Astrocyte (in vitro differentiated cells and primary cell): ENCODE data around the gene LRMDA. TPM values are rescaled to one million over a fixed set of nuclear protein-coding genes. Genes with fewer than 3 reads are reported as not detected.

Source experiments
- DNase-seq: peaks from one replicate; pipeline ENCODE4 v3.0.0-alpha.2; 2010; ENCODE audit warnings: low read depth
- FAIRE-seq: peaks from 2 replicates; lab custom pipeline; 2011; peaks lifted over from hg19 to GRCh38; lab: Jason Lieb, UNC
- H2AFZ ChIP-seq: 2 replicates; pipeline ENCODE4 v1.6.0; 2012; ENCODE audit warnings: low read depth, low read length, inconsistent platforms
- H3K27ac ChIP-seq: 2 replicates; pipeline ENCODE4 v1.5.1; 2011; ENCODE audit warnings: low read depth, low read length, inconsistent platforms
- H3K27me3 ChIP-seq: 2 replicates; pipeline ENCODE4 v1.6.0; 2011; ENCODE audit warnings: low read length, inconsistent platforms; ENCODE audit not compliant: insufficient read depth
- H3K36me3 ChIP-seq: 2 replicates; pipeline ENCODE4 v1.5.1; 2011; ENCODE audit warnings: low read length, inconsistent platforms; ENCODE audit not compliant: insufficient read depth
- H3K4me1 ChIP-seq: 2 replicates; pipeline ENCODE4 v1.5.1; 2011; ENCODE audit warnings: low read length, inconsistent platforms; ENCODE audit not compliant: insufficient read depth
- H3K4me2 ChIP-seq: 2 replicates; pipeline ENCODE4 v1.6.0; 2012; ENCODE audit warnings: low read length, inconsistent platforms
- H3K4me3 ChIP-seq: 2 replicates; pipeline ENCODE4 v1.5.1; 2011; ENCODE audit warnings: low read depth, mild to moderate bottlenecking, low read length, inconsistent platforms; ENCODE audit not compliant: insufficient read depth
- H3K79me2 ChIP-seq: 2 replicates; pipeline ENCODE4 v1.6.0; 2012; ENCODE audit warnings: mild to moderate bottlenecking, low read length, inconsistent platforms; ENCODE audit not compliant: insufficient read depth
- H3K9ac ChIP-seq: 2 replicates; pipeline ENCODE4 v1.6.0; 2012; ENCODE audit warnings: mild to moderate bottlenecking, low read length, inconsistent platforms
- H3K9me3 ChIP-seq: 2 replicates; pipeline ENCODE4 v1.5.1; 2012; ENCODE audit warnings: low read depth, mild to moderate bottlenecking, low read length, inconsistent platforms; ENCODE audit not compliant: insufficient read depth
- H4K20me1 ChIP-seq: 2 replicates; pipeline ENCODE4 v1.6.0; 2012; ENCODE audit warnings: low read length, inconsistent platforms; ENCODE audit not compliant: insufficient read depth
- H3K27ac Mint-ChIP-seq: one replicate; pipeline ENCODE4 v1.8.0; 2021; ENCODE audit warnings: mild to moderate bottlenecking, mixed read lengths; ENCODE audit not compliant: unreplicated experiment
- H3K27me3 Mint-ChIP-seq: one replicate; pipeline ENCODE4 v1.8.0; 2021; ENCODE audit warnings: low read depth, mixed read lengths; ENCODE audit not compliant: unreplicated experiment
- H3K36me3 Mint-ChIP-seq: one replicate; pipeline ENCODE4 v1.8.0; 2021; ENCODE audit warnings: low read depth, mixed read lengths; ENCODE audit not compliant: unreplicated experiment
- H3K4me1 Mint-ChIP-seq: one replicate; pipeline ENCODE4 v1.8.0; 2021; ENCODE audit warnings: low read depth, mixed read lengths; ENCODE audit not compliant: unreplicated experiment
- H3K4me3 Mint-ChIP-seq: one replicate; pipeline ENCODE4 v1.8.0; 2021; ENCODE audit warnings: mild to moderate bottlenecking, moderate library complexity, mixed read lengths; ENCODE audit not compliant: unreplicated experiment
- H3K9me3 Mint-ChIP-seq: one replicate; pipeline ENCODE4 v1.8.0; 2021; ENCODE audit warnings: mild to moderate bottlenecking, mixed read lengths; ENCODE audit not compliant: unreplicated experiment
- EZH2 ChIP-seq: IDR thresholded peaks from 2 replicates; pipeline ENCODE4 v1.6.1; 2012; ENCODE audit warnings: mild to moderate bottlenecking, low read length, inconsistent platforms; ENCODE audit not compliant: insufficient read depth
- total RNA-seq: library from RNA; stranded (reverse); gene quantifications from 2 replicates; pipeline ENCODE4 v1.2.1, GENCODE V29; 2021
- TF ChIP-seq, protein P1 (sequence below): IDR thresholded peaks from 2 replicates; pipeline ENCODE4 v1.5.1; 2011; ENCODE audit warnings: low read depth, mild to moderate bottlenecking, inconsistent platforms, low read length, moderate library complexity; ENCODE audit not compliant: insufficient read depth

The LRMDA gene
- total RNA-seq, 1 donor from 2014 or later, result 2.7 TPM

DNA sequence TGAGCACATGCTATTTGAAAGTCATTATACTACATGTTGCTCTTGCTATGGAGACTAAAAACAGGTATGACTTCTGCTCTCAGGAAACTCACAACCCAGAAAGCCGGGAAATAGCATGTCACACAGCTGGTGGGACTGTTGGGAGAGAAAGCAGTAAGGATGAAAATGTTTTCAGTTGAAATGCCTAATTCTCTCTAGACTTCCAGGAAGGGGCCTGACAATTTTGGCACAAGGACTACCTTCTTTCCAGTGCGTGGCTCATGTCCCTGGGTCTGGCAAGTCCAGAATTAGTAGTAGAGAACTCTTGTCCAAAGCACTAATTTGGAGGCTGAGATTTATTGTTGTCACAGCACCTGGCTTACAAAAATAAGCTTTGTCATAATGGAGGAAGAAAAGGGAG, 567.6 kb downstream of the LRMDA start:
- no peak for TF ChIP-seq EZH2
- TF ChIP-seq, protein P1, sequence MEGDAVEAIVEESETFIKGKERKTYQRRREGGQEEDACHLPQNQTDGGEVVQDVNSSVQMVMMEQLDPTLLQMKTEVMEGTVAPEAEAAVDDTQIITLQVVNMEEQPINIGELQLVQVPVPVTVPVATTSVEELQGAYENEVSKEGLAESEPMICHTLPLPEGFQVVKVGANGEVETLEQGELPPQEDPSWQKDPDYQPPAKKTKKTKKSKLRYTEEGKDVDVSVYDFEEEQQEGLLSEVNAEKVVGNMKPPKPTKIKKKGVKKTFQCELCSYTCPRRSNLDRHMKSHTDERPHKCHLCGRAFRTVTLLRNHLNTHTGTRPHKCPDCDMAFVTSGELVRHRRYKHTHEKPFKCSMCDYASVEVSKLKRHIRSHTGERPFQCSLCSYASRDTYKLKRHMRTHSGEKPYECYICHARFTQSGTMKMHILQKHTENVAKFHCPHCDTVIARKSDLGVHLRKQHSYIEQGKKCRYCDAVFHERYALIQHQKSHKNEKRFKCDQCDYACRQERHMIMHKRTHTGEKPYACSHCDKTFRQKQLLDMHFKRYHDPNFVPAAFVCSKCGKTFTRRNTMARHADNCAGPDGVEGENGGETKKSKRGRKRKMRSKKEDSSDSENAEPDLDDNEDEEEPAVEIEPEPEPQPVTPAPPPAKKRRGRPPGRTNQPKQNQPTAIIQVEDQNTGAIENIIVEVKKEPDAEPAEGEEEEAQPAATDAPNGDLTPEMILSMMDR, result no peak
- H3K79me2 ChIP-seq, result no peaks in the 10 kb centered on the region
- H3K27me3 ChIP-seq, result no peaks in the 10 kb centered on the region
- H3K4me3 ChIP-seq, result no peak overlapping the region
- no peak overlapping the region for H2AFZ ChIP-seq
- no peak overlapping the region for H3K27ac Mint-ChIP-seq
- H4K20me1 ChIP-seq, result no peaks in the 10 kb centered on the region
- H3K4me1 ChIP-seq, result no peaks in the 10 kb centered on the region
- DNase-seq, result no peak
- no peaks in the 10 kb centered on the region for H3K36me3 Mint-ChIP-seq
- no peaks in the 10 kb centered on the region for H3K36me3 ChIP-seq
- H3K9me3 Mint-ChIP-seq, result no peaks in the 10 kb centered on the region
- H3K4me3 Mint-ChIP-seq, result no peak overlapping the region
- H3K9me3 ChIP-seq, result no peaks in the 10 kb centered on the region
- no peak for FAIRE-seq
- H3K27me3 Mint-ChIP-seq, result peaks cover 11% of the 10 kb centered on the region
- no peak overlapping the region for H3K9ac ChIP-seq
- H3K4me1 Mint-ChIP-seq, result peaks cover under 1% of the 10 kb centered on the region
- H3K4me2 ChIP-seq, result no peak overlapping the region
- H3K27ac ChIP-seq, result no peak overlapping the region

DNA sequence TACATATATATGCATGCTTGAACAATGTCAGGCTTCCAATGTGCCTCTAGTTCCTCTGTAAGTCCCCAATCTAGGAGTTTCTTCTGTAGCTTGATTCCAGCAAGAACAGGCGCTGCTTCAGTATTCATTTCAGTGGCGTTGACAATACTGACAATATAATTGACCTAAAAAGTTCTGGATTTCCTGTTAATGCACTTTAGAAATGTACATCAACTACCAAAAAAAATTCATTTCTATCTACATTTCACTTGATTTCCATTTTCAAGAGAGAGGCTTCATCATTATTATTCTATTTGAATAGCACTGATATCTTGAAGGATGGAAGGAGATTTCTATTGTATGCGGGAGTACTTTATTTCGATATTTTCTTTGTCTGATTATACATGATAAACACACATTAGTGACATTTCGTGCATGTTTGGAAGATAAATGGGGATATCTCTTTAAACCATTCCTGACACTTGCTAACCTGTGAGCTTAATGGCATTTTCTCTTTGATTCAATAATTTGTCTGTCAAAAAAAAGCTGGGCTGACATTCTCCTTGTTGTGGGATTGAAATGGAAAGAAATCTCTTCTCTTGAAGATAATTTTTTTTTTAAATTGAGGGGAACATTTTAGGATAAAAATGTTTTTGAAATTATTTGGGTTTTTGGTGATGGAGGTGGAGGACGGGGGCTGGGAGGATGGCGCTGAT, 568.2 kb downstream of the LRMDA start:
- no peaks in the 10 kb centered on the region for H3K27me3 ChIP-seq
- no peak for TF ChIP-seq EZH2
- TF ChIP-seq, protein P1, result no peak
- no peak overlapping the region for H3K4me2 ChIP-seq
- H3K27ac Mint-ChIP-seq, result no peak overlapping the region
- no peaks in the 10 kb centered on the region for H3K4me1 ChIP-seq
- H3K36me3 Mint-ChIP-seq, result no peaks in the 10 kb centered on the region
- no peaks in the 10 kb centered on the region for H3K9me3 Mint-ChIP-seq
- H3K9me3 ChIP-seq, result no peaks in the 10 kb centered on the region
- no peaks in the 10 kb centered on the region for H3K4me1 Mint-ChIP-seq
- no peak overlapping the region for H3K9ac ChIP-seq
- H3K27me3 Mint-ChIP-seq, result peaks cover 10% of the 10 kb centered on the region
- no peak overlapping the region for H3K4me3 ChIP-seq
- no peak overlapping the region for H3K4me3 Mint-ChIP-seq
- H4K20me1 ChIP-seq, result no peaks in the 10 kb centered on the region
- no peaks in the 10 kb centered on the region for H3K36me3 ChIP-seq
- no peaks in the 10 kb centered on the region for H3K79me2 ChIP-seq
- H2AFZ ChIP-seq, result no peak overlapping the region
- no peak for DNase-seq
- H3K27ac ChIP-seq, result no peak overlapping the region
- FAIRE-seq, result no peak

DNA sequence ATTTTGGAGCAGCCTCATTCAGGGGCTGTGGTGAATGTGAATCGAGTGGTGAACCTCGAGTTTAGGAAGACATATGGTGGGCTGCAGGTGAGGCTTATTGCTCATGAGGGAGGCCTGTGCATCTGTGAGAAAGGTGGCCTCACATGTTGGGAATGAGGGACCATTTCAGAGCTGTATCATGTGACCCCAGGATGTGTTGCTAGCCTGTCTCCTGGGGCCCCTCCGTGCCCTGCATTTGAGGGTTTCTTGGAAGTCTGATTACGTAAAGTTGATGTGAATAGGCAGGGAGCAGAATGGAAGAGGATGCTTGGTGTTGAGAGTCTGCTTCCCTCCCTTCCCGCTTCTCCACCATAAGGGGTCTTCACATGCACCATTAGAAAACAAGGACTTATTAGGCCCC, 569.1 kb downstream of the LRMDA start:
- H3K9me3 ChIP-seq, result no peaks in the 10 kb centered on the region
- no peak overlapping the region for H2AFZ ChIP-seq
- no peak overlapping the region for H3K9ac ChIP-seq
- no peak overlapping the region for H3K4me3 ChIP-seq
- Mint-ChIP-seq H3K36me3 (no peaks in the 10 kb centered on the region), H3K4me1 (no peaks in the 10 kb centered on the region), H3K27ac (no peak overlapping the region), H3K27me3 (peaks cover 10% of the 10 kb centered on the region), H3K4me3 (no peak overlapping the region), H3K9me3 (no peaks in the 10 kb centered on the region)
- H3K4me1 ChIP-seq, result no peaks in the 10 kb centered on the region
- no peaks in the 10 kb centered on the region for H4K20me1 ChIP-seq
- TF ChIP-seq, protein P1, result no peak
- TF ChIP-seq EZH2, result no peak
- H3K27ac ChIP-seq, result no peak overlapping the region
- DNase-seq, result no peak
- no peak overlapping the region for H3K4me2 ChIP-seq
- H3K79me2 ChIP-seq, result no peaks in the 10 kb centered on the region
- no peaks in the 10 kb centered on the region for H3K27me3 ChIP-seq
- FAIRE-seq, result no peak
- no peaks in the 10 kb centered on the region for H3K36me3 ChIP-seq
